Right lobe of liver (tissue), 6 donors: Measurements from ENCODE around the gene SLC7A6OS. TPM values are rescaled to one million over a fixed set of nuclear protein-coding genes. Genes with fewer than 3 reads are reported as not detected.
"Not testable (repeated sequence)": the region's sequence is repeated elsewhere in the genome, so short reads cannot be mapped to it uniquely, and the experiment has no call there.

ENCODE experiments used
- ATAC-seq, 4 donors: fragments of 200-7000 bp; cut with Tn5 transposase; one replicate each; pipeline ENCODE4 v1.9.1; 2020; ENCODE audit warnings: mild to moderate bottlenecking in 4 of 4, moderate library complexity in 4 of 4
- DNase-seq, 3 donors: peaks; one replicate each; pipeline ENCODE4 v3.0.0-alpha.2; 2020
- H3K27ac ChIP-seq, 3 donors: fragments of 200-600 bp; one replicate each; pipeline ENCODE4 v1.8.0; 2022
- H3K27me3 ChIP-seq, 2 donors: fragments of 200-600 bp; one replicate each; pipeline ENCODE4 v1.8.0; 2022
- H3K36me3 ChIP-seq, 4 donors: fragments of 200-600 bp; sonication (generic) in 1 of 4; one replicate each; pipeline versions ENCODE4 v1.5.1 to v1.8.0; 2017 to 2022; ENCODE audit warnings: control low read depth in 1 of 4
- H3K4me1 ChIP-seq, 4 donors: fragments of 200-600 bp; sonication (generic) in 1 of 4; one replicate each; pipeline versions ENCODE4 v1.5.1 to v1.8.0; 2017 to 2022; ENCODE audit warnings: control low read depth in 1 of 4
- H3K4me3 ChIP-seq, 3 donors: fragments of 200-600 bp; one replicate each; pipeline ENCODE4 v1.8.0; 2022
- H3K9me3 ChIP-seq, 4 donors: fragments of 200-600 bp; sonication (generic) in 1 of 4; one replicate each; pipeline versions ENCODE4 v1.5.1 to v1.8.0; 2017 to 2022; ENCODE audit warnings: control low read depth in 1 of 4
- POLR2A ChIP-seq: fragments of 450-650 bp; IDR thresholded peaks from one replicate; pipeline ENCODE4 v1.6.1; 2017; ENCODE audit warnings: antibody characterized with exemption, mild to moderate bottlenecking
- WGBS: methylation state at CpG from one replicate; pipeline ENCODE4 v1.1.6; 2018; ENCODE audit warnings: low coverage, low lambda C conversion rate; ENCODE audit not compliant: insufficient coverage; ENCODE audit errors: missing lambda C conversion rate; 5-methylcytosine and 5-hydroxymethylcytosine counted together
- intact Hi-C, 2 donors: fragments of 100-400 bp; cut with DNase I; formaldehyde crosslinking; loops; one replicate each; pipeline versions ENCODE4 v1.11.2 to v1.14.1; 2022
- total RNA-seq, 6 experiments: library from RNA; depleted of rRNA in 2 of 6; stranded (reverse); fragments of >200 nt in 2 of 6; fragmentation: NEBNext Ultra II Directional in 3 of 6; extraction: Animal tissue kit (Norgen Biotek cat#: 25700) in 3 of 6; gene quantifications; one replicate each; pipeline versions ENCODE4 v1.1.0 to v1.2.4, GENCODE V29; 2016 to 2023
- TF ChIP-seq, protein P1 (sequence below), 4 donors: fragments of 200-600 bp in 3 of 4; fragments of 450-650 bp in 1 of 4; IDR thresholded peaks; one replicate each; pipeline versions ENCODE4 v1.5.1 to v1.8.0; 2016 to 2022; ENCODE audit warnings: antibody characterized with exemption in 4 of 4, mild to moderate bottlenecking in 2 of 4
- donor health status: DM: no; HTN: yes; CAD: no.
- donor health status: DM: no; HTN: no; CAD: no.
- donor health status: DM: no; HTN: no; CAD: no.
- donor health status: DM: no; HTN: yes; CAD: no.
- donor health status: DM: no; HTN: yes; CAD: no.

SLC7A6OS gene
- total RNA-seq, 6 experiments from 2014 or later = 4.0 to 5.4 (median 4.8) TPM

DNA sequence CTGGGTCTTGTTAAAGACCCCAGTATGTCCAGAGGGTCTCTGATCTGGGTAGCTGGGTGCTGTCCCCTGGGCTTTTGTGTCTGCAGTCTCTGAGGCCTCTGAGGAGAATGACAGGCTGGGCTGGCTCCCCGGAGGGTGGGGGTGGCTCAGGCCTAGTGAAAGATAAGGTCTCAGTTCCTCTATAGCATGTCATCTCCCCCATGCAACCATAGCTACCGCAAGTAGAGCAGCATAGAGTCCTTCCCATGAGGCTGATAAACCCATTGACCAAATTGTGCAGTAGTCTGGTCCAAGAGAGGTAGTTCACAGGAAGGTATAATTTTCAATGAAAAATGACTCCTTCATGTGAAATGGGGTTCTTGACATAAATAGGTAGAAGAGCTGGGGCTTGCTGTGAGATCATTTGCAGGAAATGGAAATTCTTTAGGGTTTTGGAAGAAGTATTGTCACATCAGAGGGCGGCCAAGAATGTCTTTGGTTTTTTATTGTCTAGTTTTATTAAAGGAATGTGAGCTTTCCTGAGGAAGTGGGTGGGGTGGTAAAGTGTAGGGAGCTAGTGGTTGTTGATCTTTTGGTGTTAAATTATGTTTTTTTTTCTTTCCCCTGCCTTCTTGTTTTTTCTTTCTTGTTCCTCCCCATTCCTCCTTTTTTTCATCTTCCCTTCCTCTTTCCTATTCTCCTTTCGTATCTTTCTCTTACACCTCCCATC is 21.0 kb downstream of the SLC7A6OS start:
- Histone ChIP-seq H3K27ac (no peak overlapping the region), H3K4me3 (no peak overlapping the region), H3K9me3 (no peaks in the 10 kb centered on the region), H3K4me1 (peaks cover 0 to 4% (median 0%) of the 10 kb centered on the region in 4 donors), H3K27me3 (no peaks in the 10 kb centered on the region), H3K36me3 (no peaks in the 10 kb centered on the region)
- DNase-seq (no peak), ATAC-seq (peak in 3 of 4 donors; percentile 30 to 35 (median 32))
- TF ChIP-seq POLR2A = no peak
- TF ChIP-seq, protein P1, sequence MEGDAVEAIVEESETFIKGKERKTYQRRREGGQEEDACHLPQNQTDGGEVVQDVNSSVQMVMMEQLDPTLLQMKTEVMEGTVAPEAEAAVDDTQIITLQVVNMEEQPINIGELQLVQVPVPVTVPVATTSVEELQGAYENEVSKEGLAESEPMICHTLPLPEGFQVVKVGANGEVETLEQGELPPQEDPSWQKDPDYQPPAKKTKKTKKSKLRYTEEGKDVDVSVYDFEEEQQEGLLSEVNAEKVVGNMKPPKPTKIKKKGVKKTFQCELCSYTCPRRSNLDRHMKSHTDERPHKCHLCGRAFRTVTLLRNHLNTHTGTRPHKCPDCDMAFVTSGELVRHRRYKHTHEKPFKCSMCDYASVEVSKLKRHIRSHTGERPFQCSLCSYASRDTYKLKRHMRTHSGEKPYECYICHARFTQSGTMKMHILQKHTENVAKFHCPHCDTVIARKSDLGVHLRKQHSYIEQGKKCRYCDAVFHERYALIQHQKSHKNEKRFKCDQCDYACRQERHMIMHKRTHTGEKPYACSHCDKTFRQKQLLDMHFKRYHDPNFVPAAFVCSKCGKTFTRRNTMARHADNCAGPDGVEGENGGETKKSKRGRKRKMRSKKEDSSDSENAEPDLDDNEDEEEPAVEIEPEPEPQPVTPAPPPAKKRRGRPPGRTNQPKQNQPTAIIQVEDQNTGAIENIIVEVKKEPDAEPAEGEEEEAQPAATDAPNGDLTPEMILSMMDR (IDR thresholded peaks at IDR 0.05) = no peak
- 60% methylated on average over 4 of the region's 4 CpGs for WGBS
- intact Hi-C loops = no loop called here

DNA sequence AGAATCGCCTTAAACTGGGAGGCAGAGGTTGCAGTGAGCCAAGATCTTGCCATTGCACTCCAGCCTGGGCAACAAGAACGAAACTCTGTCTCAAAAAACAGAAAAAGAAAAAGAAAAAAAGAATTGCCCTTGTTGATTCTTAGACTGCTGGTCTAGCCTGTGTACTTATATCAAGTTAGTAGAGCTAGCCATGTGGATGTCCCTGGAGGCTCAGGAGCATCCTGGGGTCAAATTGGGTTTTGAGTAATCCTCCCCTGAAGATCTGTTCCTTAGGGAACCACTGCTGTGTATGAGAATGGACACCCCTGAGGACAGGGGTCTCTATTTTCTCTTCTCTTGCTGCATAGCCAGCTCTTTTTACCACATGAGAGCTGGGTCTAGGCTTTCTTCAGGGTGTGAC is 21.5 kb downstream of the SLC7A6OS start:
- H3K36me3 ChIP-seq = no peaks in the 10 kb centered on the region
- intact Hi-C loops = no loop called here
- H3K4me3 ChIP-seq = no peak overlapping the region
- TF ChIP-seq POLR2A = no peak
- TF ChIP-seq, protein P1 (IDR thresholded peaks at IDR 0.05) = no peak
- no peaks in the 10 kb centered on the region for H3K9me3 ChIP-seq
- DNase-seq (no peak), ATAC-seq (no peak)
- no peak overlapping the region for H3K27ac ChIP-seq
- WGBS = 100% methylated on average over 1 of the region's 2 CpGs
- H3K4me1 ChIP-seq = peaks cover 0 to 4% (median 0%) of the 10 kb centered on the region in 4 donors
- H3K27me3 ChIP-seq = no peaks in the 10 kb centered on the region

DNA sequence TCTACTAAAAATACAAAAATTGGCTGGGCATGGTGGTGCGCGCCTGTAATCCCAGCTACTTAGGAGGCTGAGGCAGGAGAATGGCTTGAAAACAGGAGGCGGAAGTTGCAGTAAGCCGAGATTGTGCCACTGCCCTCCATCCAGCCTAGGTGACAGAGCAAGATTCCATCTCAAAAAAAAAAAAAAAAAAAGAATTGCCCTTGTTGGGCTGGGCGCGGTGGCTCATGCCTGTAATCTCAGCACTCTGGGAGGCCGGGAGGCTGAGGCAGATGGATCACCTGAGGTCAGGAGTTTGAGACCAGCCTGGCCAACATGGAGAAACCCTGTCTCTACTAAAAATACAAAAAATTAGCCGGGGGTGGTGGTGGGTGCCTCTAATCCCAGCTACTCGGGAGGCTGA is 21.9 kb downstream of the SLC7A6OS start:
- ATAC-seq, H3K27me3 ChIP-seq, H3K27ac ChIP-seq, H3K36me3 ChIP-seq, H3K4me3 ChIP-seq, H3K9me3 ChIP-seq, intact Hi-C loops, H3K4me1 ChIP-seq, DNase-seq: not testable (repeated sequence)
- WGBS = 84% methylated on average over 7 of the region's 9 CpGs

DNA sequence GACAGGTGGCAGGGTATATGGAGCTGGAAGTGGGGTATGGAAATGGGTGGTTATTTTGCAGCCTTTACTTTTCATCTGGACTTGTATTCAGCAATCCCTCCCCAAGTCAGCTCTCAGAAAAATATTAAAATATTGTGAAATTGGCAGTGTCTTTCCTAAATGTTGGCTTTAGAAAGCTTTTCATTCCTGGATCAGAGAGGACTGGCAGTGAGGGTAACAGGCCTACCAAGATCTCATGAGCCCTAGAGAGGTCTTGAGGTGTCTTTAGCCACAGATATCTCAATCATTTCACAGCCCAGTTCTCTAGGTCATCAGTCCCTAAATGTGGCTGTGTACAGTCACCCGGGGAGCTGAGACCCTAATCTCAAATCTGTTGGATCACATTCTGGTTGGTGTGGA is 22.5 kb downstream of the SLC7A6OS start:
- ATAC-seq (no peak), DNase-seq (no peak)
- Histone ChIP-seq H3K4me1 (peaks cover 0 to 4% (median 0%) of the 10 kb centered on the region in 4 donors), H3K27me3 (no peaks in the 10 kb centered on the region), H3K4me3 (no peak overlapping the region), H3K27ac (no peak overlapping the region), H3K9me3 (no peaks in the 10 kb centered on the region), H3K36me3 (no peaks in the 10 kb centered on the region)
- intact Hi-C loops = no loop called here
- WGBS = no CpG with 5 or more reads among the region's 1 CpG
- TF ChIP-seq, protein P1 (IDR thresholded peaks at IDR 0.05) = no peak
- no peak for TF ChIP-seq POLR2A

DNA sequence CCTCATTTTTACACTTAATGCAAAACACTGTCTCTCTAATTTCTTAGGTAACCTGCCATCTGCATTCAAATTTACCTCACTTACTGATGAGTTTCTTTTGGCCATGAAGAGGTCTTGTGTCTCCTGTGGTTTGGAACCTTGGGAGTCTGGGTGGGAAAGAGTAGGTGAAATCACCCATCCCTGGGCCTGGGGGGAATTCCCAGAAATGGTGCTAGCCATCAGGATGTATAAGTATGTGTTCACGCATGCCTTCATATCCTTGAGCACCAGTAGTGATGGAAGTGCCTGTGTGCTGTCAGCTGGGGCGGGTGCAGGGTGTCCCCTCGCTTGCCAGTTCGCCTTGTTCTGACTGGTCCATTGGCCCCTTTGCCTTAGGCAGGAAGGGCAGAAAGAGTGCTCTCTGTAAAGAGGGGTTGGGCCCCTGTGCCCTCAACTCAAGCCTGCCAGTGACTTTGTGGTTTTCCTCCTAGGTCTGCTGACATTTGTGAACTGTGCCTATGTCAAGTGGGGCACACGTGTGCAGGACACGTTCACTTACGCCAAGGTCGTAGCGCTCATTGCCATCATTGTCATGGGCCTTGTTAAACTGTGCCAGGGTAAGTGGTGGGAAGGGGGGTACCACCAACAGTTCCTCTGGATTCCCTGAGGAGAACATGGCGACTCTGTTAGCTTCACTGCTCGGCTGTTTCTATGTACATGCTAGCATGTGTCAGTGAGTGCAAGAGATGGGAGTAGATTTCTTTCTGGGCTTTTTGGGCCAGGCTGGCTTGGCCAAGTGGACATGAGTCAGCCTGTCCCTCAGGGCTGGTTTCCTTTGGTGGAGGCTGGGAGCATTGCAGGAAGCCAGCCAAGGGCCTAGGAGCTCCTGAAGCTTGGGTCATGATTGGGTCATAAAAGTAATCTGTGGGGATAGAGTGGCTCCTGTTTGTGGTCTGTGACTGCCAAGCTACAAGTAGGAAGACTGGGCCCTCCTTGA is 23.2 kb downstream of the SLC7A6OS start:
- no peak for DNase-seq
- ATAC-seq = peak in 1 of 4 donors; percentile 56
- H3K27ac ChIP-seq = no peak overlapping the region
- 67% methylated on average over 6 of the region's 11 CpGs for WGBS
- no peaks in the 10 kb centered on the region for H3K27me3 ChIP-seq
- no peaks in the 10 kb centered on the region for H3K36me3 ChIP-seq
- no peak for TF ChIP-seq POLR2A
- TF ChIP-seq, protein P1 (IDR thresholded peaks at IDR 0.05) = no peak
- H3K4me3 ChIP-seq = no peak overlapping the region
- peaks cover 0 to 4% (median 0%) of the 10 kb centered on the region in 4 donors for H3K4me1 ChIP-seq
- H3K9me3 ChIP-seq = no peaks in the 10 kb centered on the region
- intact Hi-C loops = no loop called here
